ENCODE measurements around the gene PLA2G12B. TPM values are rescaled to one million over a fixed set of nuclear protein-coding genes. Genes with fewer than 3 reads are reported as not detected.
"Not testable (repeated sequence)": the region's sequence is repeated elsewhere in the genome, so short reads cannot be mapped to it uniquely, and the experiment has no call there.

Gene PLA2G12B
- total and polyA plus RNA-seq, 8 donors = 2.2 TPM; not detected in 7

DNA sequence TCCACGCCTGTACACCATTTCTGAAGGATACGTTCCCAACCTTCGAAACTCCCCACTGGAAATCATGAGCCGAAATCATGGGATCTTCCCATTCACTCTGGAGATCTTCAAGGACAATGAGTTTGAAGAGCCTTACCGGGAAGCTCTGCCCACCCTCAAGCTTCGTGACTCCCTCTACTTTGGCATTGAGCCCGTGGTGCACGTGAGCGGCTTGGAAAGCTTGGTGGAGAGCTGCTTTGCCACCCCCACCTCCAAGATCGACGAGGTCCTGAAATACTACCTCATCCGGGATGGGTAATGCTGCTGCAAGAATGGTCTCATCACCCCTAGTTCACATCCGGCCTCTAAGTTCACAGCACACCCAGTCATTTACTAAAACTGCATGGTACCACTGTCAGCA, 30.3 kb downstream of the PLA2G12B start:
- Histone ChIP-seq H3K27me3 (no peaks in the 10 kb centered on the region), H3K4me1 (peaks cover 0 to 6% (median 2%) of the 10 kb centered on the region in 4 donors), H3K27ac (no peak overlapping the region), H3K36me3 (no peaks in the 10 kb centered on the region), H3K9me3 (peaks cover 0 to 19% (median 8%) of the 10 kb centered on the region in 4 donors), H3K4me3 (no peak overlapping the region)
- TF ChIP-seq, protein P1, sequence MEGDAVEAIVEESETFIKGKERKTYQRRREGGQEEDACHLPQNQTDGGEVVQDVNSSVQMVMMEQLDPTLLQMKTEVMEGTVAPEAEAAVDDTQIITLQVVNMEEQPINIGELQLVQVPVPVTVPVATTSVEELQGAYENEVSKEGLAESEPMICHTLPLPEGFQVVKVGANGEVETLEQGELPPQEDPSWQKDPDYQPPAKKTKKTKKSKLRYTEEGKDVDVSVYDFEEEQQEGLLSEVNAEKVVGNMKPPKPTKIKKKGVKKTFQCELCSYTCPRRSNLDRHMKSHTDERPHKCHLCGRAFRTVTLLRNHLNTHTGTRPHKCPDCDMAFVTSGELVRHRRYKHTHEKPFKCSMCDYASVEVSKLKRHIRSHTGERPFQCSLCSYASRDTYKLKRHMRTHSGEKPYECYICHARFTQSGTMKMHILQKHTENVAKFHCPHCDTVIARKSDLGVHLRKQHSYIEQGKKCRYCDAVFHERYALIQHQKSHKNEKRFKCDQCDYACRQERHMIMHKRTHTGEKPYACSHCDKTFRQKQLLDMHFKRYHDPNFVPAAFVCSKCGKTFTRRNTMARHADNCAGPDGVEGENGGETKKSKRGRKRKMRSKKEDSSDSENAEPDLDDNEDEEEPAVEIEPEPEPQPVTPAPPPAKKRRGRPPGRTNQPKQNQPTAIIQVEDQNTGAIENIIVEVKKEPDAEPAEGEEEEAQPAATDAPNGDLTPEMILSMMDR (IDR thresholded peaks at IDR 0.05) = no peak
- TF ChIP-seq EP300 (IDR thresholded peaks at IDR 0.05) = no peak
- intact Hi-C loops (cut with DNase I; ENCODE audit: low total_unique reads) = no loop called here
- no peak for DNase-seq
- 95 to 97% (median 96%) methylated on average over 13 of the region's 13 CpGs for WGBS, 5 donors

DNA sequence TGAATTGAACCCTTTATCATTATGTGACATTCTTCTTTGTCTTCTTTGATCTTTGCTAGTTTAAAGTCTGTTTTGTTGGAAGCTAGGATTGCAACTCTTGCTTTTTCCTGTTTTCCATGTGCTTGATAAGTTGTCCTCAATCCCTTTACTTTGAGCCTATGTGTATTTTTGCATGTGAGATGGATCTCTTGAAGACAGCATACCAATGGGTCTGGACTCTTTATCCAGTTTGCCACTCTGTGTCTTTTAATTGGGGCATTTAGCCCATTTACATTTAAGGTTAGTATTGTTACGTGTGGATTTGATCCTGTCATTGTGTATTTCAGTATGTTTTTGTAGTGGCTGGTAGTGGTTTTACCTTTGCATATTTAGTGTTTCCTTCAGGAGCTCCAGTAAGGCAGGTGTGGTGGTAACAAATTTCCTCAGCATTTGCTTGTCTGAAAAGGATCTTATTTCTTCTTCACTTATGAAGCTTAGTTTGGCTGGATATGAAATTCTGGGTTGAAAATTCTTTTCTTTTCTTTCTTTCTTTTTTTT, 33.4 kb downstream of the PLA2G12B start:
- peaks cover 0 to 19% (median 8%) of the 10 kb centered on the region in 4 donors for H3K9me3 ChIP-seq
- intact Hi-C loops (cut with DNase I; ENCODE audit: low total_unique reads); H3K4me3 ChIP-seq; H3K36me3 ChIP-seq; H3K4me1 ChIP-seq; DNase-seq; H3K27ac ChIP-seq; H3K27me3 ChIP-seq: not testable (repeated sequence)
- WGBS, 5 donors = 92 to 99% (median 95%) methylated on average over 1 of the region's 1 CpG

DNA sequence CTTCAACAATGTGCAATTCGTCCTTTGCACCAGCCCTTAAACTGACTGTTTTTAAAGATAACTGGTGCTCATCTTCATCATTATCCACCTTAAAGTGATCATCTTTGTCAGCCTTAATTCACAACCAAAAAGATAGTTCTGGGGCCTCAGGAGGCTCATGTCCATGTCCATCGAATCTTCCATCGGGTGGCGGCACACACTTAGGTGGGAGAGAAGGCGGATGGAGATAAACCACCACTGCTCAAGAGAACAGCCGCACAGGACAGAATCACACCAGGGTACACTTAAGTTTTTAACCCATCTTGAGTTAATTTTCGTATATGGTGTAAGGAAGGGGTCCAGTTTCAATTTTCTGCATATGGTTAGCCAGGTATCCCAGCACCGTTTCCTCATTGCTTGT, 36.3 kb downstream of the PLA2G12B start:
- no peak overlapping the region for H3K27ac ChIP-seq
- DNase-seq = no peak
- H3K4me3 ChIP-seq = no peak overlapping the region
- intact Hi-C loops (cut with DNase I; ENCODE audit: low total_unique reads) = no loop called here
- 88 to 96% (median 91%) methylated on average over 8 of the region's 8 CpGs for WGBS, 5 donors
- no peaks in the 10 kb centered on the region for H3K27me3 ChIP-seq
- H3K4me1 ChIP-seq = no peaks in the 10 kb centered on the region
- TF ChIP-seq EP300 (IDR thresholded peaks at IDR 0.05) (no peak), POLR2A (IDR thresholded peaks at IDR 0.05) (no peak), POLR2AphosphoS5 (IDR thresholded peaks at IDR 0.05) (no peak)
- TF ChIP-seq, protein P1 (IDR thresholded peaks at IDR 0.05) = no peak
- H3K9me3 ChIP-seq = peaks cover 0 to 19% (median 8%) of the 10 kb centered on the region in 4 donors
- no peaks in the 10 kb centered on the region for H3K36me3 ChIP-seq

DNA sequence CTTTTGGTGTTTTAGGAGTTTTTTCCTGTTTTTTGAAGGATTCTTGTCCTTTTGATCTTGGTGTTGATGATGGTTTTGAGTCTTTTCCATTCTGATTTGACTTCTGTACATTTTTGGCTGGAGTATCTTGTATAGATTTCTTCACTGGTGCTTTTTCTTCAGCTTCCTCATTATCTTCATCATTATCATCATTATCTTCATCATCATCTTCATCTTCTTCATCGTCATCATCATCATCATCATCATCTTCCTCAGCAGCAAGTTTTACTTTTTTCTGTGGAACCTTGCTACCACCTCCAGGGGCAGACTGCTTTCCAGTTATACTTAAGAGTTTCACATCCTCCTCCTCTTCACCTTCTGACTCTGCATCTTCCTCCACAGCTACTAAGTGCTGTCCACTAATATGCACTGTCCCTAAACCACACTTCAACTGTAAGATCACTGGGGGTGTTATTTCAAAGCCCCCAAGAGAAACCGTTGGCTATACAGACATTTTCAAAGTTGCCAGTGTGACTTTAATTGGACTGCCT, 36.7 kb downstream of the PLA2G12B start:
- peaks cover 0 to 19% (median 8%) of the 10 kb centered on the region in 4 donors for H3K9me3 ChIP-seq
- DNase-seq; H3K36me3 ChIP-seq; H3K27me3 ChIP-seq; H3K4me1 ChIP-seq; H3K4me3 ChIP-seq; H3K27ac ChIP-seq; intact Hi-C loops (cut with DNase I; ENCODE audit: low total_unique reads): not testable (repeated sequence)
- 71 to 89% (median 82%) methylated on average over 2 of the region's 2 CpGs for WGBS, 5 donors

DNA sequence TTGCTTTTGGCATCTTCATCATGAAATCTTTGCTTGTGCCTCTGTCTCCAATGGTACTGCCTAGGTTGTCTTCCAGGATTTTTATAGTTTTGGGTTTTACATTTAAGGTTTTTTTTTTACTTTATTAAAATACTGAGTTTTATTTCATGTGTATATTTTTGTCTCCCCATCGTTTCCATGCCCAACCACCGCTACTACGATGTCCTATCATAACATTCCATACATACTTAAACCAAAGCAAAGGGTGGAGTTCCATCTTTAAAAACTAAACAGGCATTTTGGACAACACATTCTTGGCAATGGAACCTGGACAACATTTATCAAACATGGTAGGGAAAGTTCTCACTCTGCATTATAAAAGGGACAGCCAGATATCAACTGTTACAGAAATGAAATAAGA, 37.4 kb downstream of the PLA2G12B start:
- H3K36me3 ChIP-seq; H3K27me3 ChIP-seq; H3K27ac ChIP-seq; H3K4me3 ChIP-seq; intact Hi-C loops (cut with DNase I; ENCODE audit: low total_unique reads); DNase-seq; H3K4me1 ChIP-seq: not testable (repeated sequence)
- 59 to 79% (median 77%) methylated on average over 3 of the region's 3 CpGs for WGBS, 5 donors
- H3K9me3 ChIP-seq = peaks cover 0 to 16% (median 8%) of the 10 kb centered on the region in 4 donors

DNA sequence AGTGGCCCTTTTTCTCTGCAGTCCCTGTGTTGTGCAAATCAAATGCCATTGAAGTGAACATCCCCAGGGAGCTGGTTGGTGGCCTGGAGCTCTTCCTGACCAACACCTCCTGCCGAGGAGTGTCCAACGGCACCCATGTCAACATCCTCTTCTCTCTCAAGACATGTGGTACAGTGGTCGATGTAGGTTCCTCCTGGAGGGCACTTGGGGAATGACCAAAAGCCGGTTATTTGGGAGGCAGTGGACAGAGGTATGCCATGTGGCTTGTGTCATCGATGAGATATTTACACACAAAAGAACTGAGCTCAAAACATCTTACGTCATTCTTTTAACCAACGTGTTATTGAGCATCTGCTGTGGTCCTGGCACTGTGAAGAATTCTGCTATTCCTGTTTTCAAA, 41.3 kb downstream of the PLA2G12B start:
- no peaks in the 10 kb centered on the region for H3K4me1 ChIP-seq
- H3K9me3 ChIP-seq = no peaks in the 10 kb centered on the region
- no peaks in the 10 kb centered on the region for H3K27me3 ChIP-seq
- 79 to 89% (median 85%) methylated on average over 7 of the region's 7 CpGs for WGBS, 5 donors
- TF ChIP-seq, protein P1 (IDR thresholded peaks at IDR 0.05) = no peak
- TF ChIP-seq POLR2A (IDR thresholded peaks at IDR 0.05) (no peak), POLR2AphosphoS5 (IDR thresholded peaks at IDR 0.05) (no peak), EP300 (IDR thresholded peaks at IDR 0.05) (no peak)
- no peak overlapping the region for H3K27ac ChIP-seq
- no peaks in the 10 kb centered on the region for H3K36me3 ChIP-seq
- intact Hi-C loops (cut with DNase I; ENCODE audit: low total_unique reads) = no loop called here
- no peak overlapping the region for H3K4me3 ChIP-seq
- DNase-seq = no peak
